Smooth muscle cell (in vitro differentiated cells): ENCODE data around the gene KMT5B. TPM values are rescaled to one million over a fixed set of nuclear protein-coding genes. Genes with fewer than 3 reads are reported as not detected.

Experiments
- DNase-seq: peaks from one replicate; lab custom pipeline; 2025; ENCODE audit not compliant: unreplicated experiment; lab: John Stamatoyannopoulos, UW
- H2AFZ ChIP-seq: fragments of 200-600 bp; sonication (generic); 2 replicates; pipeline ENCODE4 v1.6.0; 2016; ENCODE audit warnings: antibody characterized with exemption, low read depth, mild to moderate bottlenecking
- H3F3A ChIP-seq: fragments of 200-600 bp; sonication (generic); 2 replicates; pipeline ENCODE4 v1.6.0; 2017; ENCODE audit warnings: antibody characterized with exemption, low read depth
- H3K27ac ChIP-seq: fragments of 200-600 bp; sonication (generic); 2 replicates; pipeline ENCODE4 v1.5.1; 2016; ENCODE audit warnings: low read depth, mild to moderate bottlenecking
- H3K27me3 ChIP-seq: fragments of 200-600 bp; sonication (generic); 2 replicates; pipeline ENCODE4 v1.6.1; 2016; ENCODE audit warnings: low read depth, mild to moderate bottlenecking
- H3K36me3 ChIP-seq: fragments of 200-600 bp; sonication (generic); 2 replicates; pipeline ENCODE4 v1.5.1; 2016; ENCODE audit warnings: low read depth
- H3K4me1 ChIP-seq: fragments of 200-600 bp; sonication (generic); 2 replicates; pipeline ENCODE4 v1.5.1; 2016; ENCODE audit warnings: low read depth
- H3K4me2 ChIP-seq: fragments of 200-600 bp; sonication (generic); 2 replicates; pipeline ENCODE4 v1.6.0; 2016; ENCODE audit warnings: mild to moderate bottlenecking
- H3K4me3 ChIP-seq: fragments of 200-600 bp; sonication (generic); 2 replicates; pipeline ENCODE4 v1.5.1; 2016; ENCODE audit warnings: mild to moderate bottlenecking
- H3K79me2 ChIP-seq: fragments of 200-600 bp; sonication (generic); 2 replicates; pipeline ENCODE4 v1.6.0; 2016; ENCODE audit warnings: low read depth, mild to moderate bottlenecking
- H3K9ac ChIP-seq: fragments of 200-600 bp; sonication (generic); 2 replicates; pipeline ENCODE4 v1.6.0; 2016; ENCODE audit warnings: low read depth
- H3K9me3 ChIP-seq: fragments of 200-600 bp; sonication (generic); replicated peaks from 2 replicates; pipeline ENCODE4 v1.5.1; 2016; ENCODE audit warnings: low read depth
- H4K20me1 ChIP-seq: fragments of 200-600 bp; sonication (generic); 2 replicates; pipeline ENCODE4 v1.6.0; 2016; ENCODE audit warnings: low read depth
- WGBS: methylation state at CpG from one replicate; pipeline ENCODE4 v1.1.7; 2016; ENCODE audit warnings: low lambda C conversion rate; 5-methylcytosine and 5-hydroxymethylcytosine counted together
- polyA plus RNA-seq: library from polyadenylated mRNA; unstranded; fragments of >200 nt; fragmentation: Nextera tagmentation; extraction: Ambion mirVana; gene quantifications from 2 replicates; pipeline ENCODE4 v1.2.1, GENCODE V29; 2016
- total RNA-seq: library from RNA; depleted of rRNA; stranded (reverse); fragments of >200 nt; gene quantifications from 2 replicates; pipeline ENCODE4 v1.2.3, GENCODE V29; 2014
- TF ChIP-seq, protein P1 (sequence below): fragments of 200-600 bp; sonication (generic); IDR thresholded peaks from 2 replicates; pipeline ENCODE4 v1.5.1; 2017; ENCODE audit warnings: borderline replicate concordance, mild to moderate bottlenecking, antibody characterized with exemption; ENCODE audit not compliant: insufficient read depth, poor library complexity, severe bottlenecking

The KMT5B gene
- total and polyA plus RNA-seq, 2 experiments from 2014 or later, result 32.1 to 35.0 TPM

DNA sequence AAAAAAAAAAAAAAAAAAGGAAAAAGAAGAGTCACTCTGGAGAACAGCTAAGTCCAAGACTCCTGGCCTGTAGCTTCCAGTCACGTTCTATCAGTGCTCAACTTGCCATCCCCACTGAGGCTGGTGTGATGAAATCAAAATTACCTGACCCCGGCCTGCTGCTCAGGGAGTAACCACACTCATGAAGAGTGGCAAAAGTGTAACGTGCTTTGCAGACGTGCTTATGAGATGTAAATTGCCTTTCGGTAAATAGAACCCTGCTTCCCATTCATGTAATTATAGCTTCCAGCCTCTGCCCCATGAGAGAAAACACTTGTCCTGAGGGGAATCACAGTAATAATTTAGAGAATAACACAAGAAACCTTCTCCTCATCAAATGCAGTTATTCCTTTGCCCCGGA lies 63.7 kb downstream of the KMT5B start:
- H3K9ac ChIP-seq, result no peak overlapping the region
- TF ChIP-seq, protein P1, sequence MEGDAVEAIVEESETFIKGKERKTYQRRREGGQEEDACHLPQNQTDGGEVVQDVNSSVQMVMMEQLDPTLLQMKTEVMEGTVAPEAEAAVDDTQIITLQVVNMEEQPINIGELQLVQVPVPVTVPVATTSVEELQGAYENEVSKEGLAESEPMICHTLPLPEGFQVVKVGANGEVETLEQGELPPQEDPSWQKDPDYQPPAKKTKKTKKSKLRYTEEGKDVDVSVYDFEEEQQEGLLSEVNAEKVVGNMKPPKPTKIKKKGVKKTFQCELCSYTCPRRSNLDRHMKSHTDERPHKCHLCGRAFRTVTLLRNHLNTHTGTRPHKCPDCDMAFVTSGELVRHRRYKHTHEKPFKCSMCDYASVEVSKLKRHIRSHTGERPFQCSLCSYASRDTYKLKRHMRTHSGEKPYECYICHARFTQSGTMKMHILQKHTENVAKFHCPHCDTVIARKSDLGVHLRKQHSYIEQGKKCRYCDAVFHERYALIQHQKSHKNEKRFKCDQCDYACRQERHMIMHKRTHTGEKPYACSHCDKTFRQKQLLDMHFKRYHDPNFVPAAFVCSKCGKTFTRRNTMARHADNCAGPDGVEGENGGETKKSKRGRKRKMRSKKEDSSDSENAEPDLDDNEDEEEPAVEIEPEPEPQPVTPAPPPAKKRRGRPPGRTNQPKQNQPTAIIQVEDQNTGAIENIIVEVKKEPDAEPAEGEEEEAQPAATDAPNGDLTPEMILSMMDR, result no peak
- no peak overlapping the region for H2AFZ ChIP-seq
- H3F3A ChIP-seq, result no peaks in the 10 kb centered on the region
- no peak overlapping the region for H3K4me2 ChIP-seq
- H3K4me1 ChIP-seq, result no peaks in the 10 kb centered on the region
- H3K27me3 ChIP-seq, result no peaks in the 10 kb centered on the region
- H3K4me3 ChIP-seq, result no peak overlapping the region
- DNase-seq, result no peak
- 80% methylated on average over 6 of the region's 6 CpGs for WGBS
- no peaks in the 10 kb centered on the region for H3K79me2 ChIP-seq
- H3K27ac ChIP-seq, result no peak overlapping the region
- H4K20me1 ChIP-seq, result no peaks in the 10 kb centered on the region
- no peaks in the 10 kb centered on the region for H3K9me3 ChIP-seq
- H3K36me3 ChIP-seq, result no peaks in the 10 kb centered on the region

DNA sequence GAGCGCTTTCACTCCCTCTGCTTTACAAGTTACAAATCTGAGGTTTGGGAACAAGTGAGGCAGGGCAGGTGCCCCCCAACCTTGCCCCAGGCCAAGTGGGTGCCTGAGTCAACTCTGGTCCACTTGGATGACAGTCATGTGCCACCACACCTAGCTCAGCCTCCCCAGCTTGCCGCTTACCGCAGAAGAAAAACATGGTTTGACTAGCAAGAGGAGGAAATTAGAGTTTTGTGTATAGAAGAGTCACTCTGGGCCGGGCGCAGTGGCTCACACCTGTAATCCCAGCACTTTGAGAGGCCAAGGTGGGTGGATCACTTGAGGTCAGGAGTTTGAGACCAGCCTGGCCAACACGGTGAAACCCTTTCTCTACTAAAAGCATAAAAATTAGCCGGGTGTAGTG lies 64.2 kb downstream of the KMT5B start:
- no peaks in the 10 kb centered on the region for H4K20me1 ChIP-seq
- no peaks in the 10 kb centered on the region for H3K36me3 ChIP-seq
- H2AFZ ChIP-seq, result no peak overlapping the region
- no peak overlapping the region for H3K4me2 ChIP-seq
- H3K27ac ChIP-seq, result no peak overlapping the region
- H3K9me3 ChIP-seq, result no peaks in the 10 kb centered on the region
- H3K4me1 ChIP-seq, result no peaks in the 10 kb centered on the region
- no peaks in the 10 kb centered on the region for H3F3A ChIP-seq
- WGBS, result 98% methylated on average over 7 of the region's 7 CpGs
- H3K27me3 ChIP-seq, result no peaks in the 10 kb centered on the region
- TF ChIP-seq, protein P1, result no peak
- H3K4me3 ChIP-seq, result no peak overlapping the region
- no peak for DNase-seq
- H3K9ac ChIP-seq, result no peak overlapping the region
- H3K79me2 ChIP-seq, result no peaks in the 10 kb centered on the region

DNA sequence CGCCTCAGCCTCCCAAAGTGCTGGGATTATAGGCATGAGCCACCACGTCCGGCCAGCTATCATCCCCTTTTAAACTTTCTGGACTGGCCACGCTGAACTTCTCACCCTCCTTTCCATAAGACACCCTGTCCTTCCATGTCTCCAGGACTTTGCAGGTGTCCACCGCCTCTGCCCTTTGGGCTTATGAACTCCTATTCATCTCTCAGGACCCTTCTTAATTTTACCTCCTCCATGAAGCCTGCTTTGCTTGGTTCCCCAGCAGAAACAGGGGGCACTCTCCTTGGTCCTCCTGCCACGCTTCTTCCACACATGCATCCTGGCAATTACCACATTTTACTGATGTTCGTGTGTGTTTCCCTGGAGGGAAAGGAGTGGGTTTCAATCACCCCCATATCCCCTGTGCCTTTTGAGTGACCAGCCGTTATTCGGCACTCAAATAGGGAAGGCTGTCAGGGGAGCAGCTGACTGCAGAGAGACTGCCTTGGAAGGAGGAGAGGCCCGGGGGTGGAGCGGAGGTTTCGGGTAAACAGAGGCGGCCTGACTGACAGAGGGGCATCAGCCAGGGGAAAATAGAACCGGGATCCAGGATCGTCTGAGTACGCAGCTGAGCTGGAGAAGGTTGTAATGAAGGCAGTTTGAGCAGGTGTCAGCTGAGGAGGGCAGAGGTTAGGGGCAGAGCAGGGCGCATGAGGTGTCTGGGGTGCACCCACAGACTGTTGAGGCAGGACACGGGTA lies 64.9 kb downstream of the KMT5B start:
- no peaks in the 10 kb centered on the region for H4K20me1 ChIP-seq
- TF ChIP-seq, protein P1, result no peak
- H3K27me3 ChIP-seq, result no peaks in the 10 kb centered on the region
- no peak overlapping the region for H3K9ac ChIP-seq
- no peaks in the 10 kb centered on the region for H3F3A ChIP-seq
- H3K4me2 ChIP-seq, result no peak overlapping the region
- no peaks in the 10 kb centered on the region for H3K79me2 ChIP-seq
- H3K9me3 ChIP-seq, result no peaks in the 10 kb centered on the region
- WGBS, result 92% methylated on average over 18 of the region's 18 CpGs
- no peak overlapping the region for H3K27ac ChIP-seq
- no peak for DNase-seq
- H3K4me3 ChIP-seq, result no peak overlapping the region
- no peaks in the 10 kb centered on the region for H3K36me3 ChIP-seq
- no peaks in the 10 kb centered on the region for H3K4me1 ChIP-seq
- no peak overlapping the region for H2AFZ ChIP-seq
